Measurements from ENCODE around the gene RHOB.

GRCh38 chr2:20447437-20448245 is 767 bp downstream of the RHOB start:
- TF ChIP-seq POLR2A (IDR thresholded peaks at IDR 0.05; ENCODE audit: low read depth, low read length): peak; percentile 60
- TF ChIP-seq TAF1 (IDR thresholded peaks at IDR 0.05; ENCODE audit: borderline replicate concordance, low read depth, low read length): no peak
- TF ChIP-seq POLR2AphosphoS5 (IDR thresholded peaks at IDR 0.05; ENCODE audit: low read depth, low read length): peak; percentile 65

All from GM12892 (cell line).